ENCODE measurements around the gene FOXP1.
A peak's percentile ranks its signal among the peaks of the same experiment; 100 is the strongest.

Gene FOXP1

DNA sequence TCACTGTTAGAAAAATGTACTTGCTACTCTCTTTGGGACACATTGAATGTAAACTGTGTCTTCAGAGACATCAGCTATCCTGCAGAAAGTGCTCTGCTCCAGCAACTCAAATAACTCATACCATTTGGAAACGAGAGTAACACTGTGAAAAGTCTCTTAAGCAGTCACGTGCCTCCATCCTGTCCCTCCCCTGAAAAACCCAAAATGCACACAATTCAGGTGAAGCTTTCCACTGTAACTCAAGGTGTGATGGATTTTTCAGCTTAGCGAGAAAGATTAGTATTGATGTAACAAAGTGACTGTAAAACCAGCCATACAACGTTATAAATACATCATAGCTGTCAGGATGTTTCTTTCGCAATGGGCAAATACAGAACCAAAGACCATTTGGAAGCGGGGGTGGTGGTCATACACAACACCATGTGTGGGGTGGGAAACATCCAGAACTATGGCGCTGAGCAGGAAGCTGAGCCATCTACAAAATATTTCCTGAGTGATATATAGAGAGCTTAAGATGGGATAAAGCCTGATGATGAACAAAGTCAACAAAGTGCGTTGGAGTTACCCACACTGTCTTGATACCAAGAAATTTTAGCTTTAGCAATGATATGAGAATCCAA is 332.3 kb downstream of the FOXP1 start:
- no peak overlapping the region for H3K4me3 ChIP-seq (ENCODE audit: low read depth, low read length)
- H3K4me1 ChIP-seq, result peaks cover 27% of the 10 kb centered on the region
- DNase-seq, result no peak
- H3K9me3 ChIP-seq, result no peaks in the 10 kb centered on the region
- H3K36me3 ChIP-seq, result no peaks in the 10 kb centered on the region
- TF ChIP-seq, protein P1, sequence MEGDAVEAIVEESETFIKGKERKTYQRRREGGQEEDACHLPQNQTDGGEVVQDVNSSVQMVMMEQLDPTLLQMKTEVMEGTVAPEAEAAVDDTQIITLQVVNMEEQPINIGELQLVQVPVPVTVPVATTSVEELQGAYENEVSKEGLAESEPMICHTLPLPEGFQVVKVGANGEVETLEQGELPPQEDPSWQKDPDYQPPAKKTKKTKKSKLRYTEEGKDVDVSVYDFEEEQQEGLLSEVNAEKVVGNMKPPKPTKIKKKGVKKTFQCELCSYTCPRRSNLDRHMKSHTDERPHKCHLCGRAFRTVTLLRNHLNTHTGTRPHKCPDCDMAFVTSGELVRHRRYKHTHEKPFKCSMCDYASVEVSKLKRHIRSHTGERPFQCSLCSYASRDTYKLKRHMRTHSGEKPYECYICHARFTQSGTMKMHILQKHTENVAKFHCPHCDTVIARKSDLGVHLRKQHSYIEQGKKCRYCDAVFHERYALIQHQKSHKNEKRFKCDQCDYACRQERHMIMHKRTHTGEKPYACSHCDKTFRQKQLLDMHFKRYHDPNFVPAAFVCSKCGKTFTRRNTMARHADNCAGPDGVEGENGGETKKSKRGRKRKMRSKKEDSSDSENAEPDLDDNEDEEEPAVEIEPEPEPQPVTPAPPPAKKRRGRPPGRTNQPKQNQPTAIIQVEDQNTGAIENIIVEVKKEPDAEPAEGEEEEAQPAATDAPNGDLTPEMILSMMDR (IDR thresholded peaks at IDR 0.05; ENCODE audit: low read depth, low read length), result no peak
- H3K27me3 ChIP-seq, result no peaks in the 10 kb centered on the region

- peaks cover 26% of the 10 kb centered on the region for H3K4me1 ChIP-seq
- H3K4me3 ChIP-seq (ENCODE audit: low read depth, low read length), result no peak overlapping the region
- H3K9me3 ChIP-seq, result no peaks in the 10 kb centered on the region
- TF ChIP-seq, protein P1 (IDR thresholded peaks at IDR 0.05; ENCODE audit: low read depth, low read length), result no peak
- H3K27me3 ChIP-seq, result no peaks in the 10 kb centered on the region
- no peaks in the 10 kb centered on the region for H3K36me3 ChIP-seq
- DNase-seq, result no peak
Measured at GRCh38 chr3:71250026-71250425, 333.5 kb downstream of the FOXP1 start.

GRCh38 chr3:71247958-71248335 is 335.6 kb downstream of the FOXP1 start:
- Histone ChIP-seq H3K4me1 (peaks cover 21% of the 10 kb centered on the region), H3K36me3 (no peaks in the 10 kb centered on the region), H3K4me3 (ENCODE audit: low read depth, low read length) (no peak overlapping the region), H3K9me3 (no peaks in the 10 kb centered on the region), H3K27me3 (no peaks in the 10 kb centered on the region)
- TF ChIP-seq, protein P1 (IDR thresholded peaks at IDR 0.05; ENCODE audit: low read depth, low read length), result no peak
- no peak for DNase-seq

GRCh38 chr3:71247221-71247957 is 336.1 kb downstream of the FOXP1 start:
- TF ChIP-seq, protein P1 (IDR thresholded peaks at IDR 0.05; ENCODE audit: low read depth, low read length), result peak; percentile 27; the same call in 1 of the 2 replicates
- Histone ChIP-seq H3K4me1 (peaks cover 21% of the 10 kb centered on the region), H3K4me3 (ENCODE audit: low read depth, low read length) (peak overlapping the region; percentile 59), H3K9me3 (no peaks in the 10 kb centered on the region), H3K27me3 (no peaks in the 10 kb centered on the region), H3K36me3 (no peaks in the 10 kb centered on the region)
- peak; percentile 76 for DNase-seq

DNA sequence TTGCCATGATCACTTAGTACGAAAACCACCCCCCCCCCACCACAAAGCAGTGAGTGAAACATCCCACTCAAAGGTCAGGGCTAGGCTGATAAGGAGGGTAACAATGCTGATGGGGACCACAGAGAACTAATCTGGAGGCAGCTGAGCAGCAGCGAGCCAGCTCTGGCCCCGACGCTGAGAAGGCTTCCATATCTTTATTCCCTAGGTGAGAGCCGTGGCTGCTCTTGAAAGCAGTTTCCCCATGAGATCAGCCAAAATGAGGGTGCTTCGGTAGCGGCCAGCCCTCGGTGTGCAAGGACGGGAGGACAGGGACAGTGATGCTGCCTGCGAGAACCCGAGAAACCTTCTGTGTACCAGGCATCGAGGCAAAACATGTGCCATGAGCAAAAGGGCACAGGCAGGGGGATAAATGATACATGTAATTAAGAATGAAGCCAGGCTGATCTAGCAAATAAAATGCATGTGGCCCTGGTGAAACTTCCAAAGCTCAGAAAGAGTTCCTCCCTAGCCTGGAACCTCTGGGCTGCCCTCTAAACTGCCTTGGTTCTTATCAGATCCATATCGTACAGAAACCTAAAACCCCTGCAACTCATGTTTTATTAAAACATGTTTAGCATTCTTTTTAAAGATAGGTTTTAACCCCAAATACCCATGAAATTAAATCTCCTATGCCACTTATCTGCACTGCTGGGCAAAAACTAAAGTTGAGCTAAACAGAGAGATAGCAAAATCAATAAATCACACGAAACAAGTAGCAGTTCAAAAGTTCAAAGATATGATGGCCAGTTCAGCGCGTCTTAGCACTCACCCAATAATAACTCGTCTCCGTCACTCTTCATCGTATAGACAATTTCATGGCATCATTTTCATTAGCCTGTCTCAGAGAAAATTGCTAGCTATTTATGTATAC is 337.3 kb downstream of the FOXP1 start:
- H3K4me1 ChIP-seq, result peaks cover 25% of the 10 kb centered on the region
- peak overlapping the region; percentile 36 for H3K4me3 ChIP-seq (ENCODE audit: low read depth, low read length)

More for the DNA sequence above, 337.3 kb downstream of the FOXP1 start:
- DNase-seq, result peak; percentile 21
- Histone ChIP-seq H3K36me3 (no peaks in the 10 kb centered on the region), H3K27me3 (no peaks in the 10 kb centered on the region), H3K9me3 (no peaks in the 10 kb centered on the region)
- TF ChIP-seq, protein P1 (IDR thresholded peaks at IDR 0.05; ENCODE audit: low read depth, low read length), result no peak

Data from BE2C (cell line).